PC-3 (cell line): ENCODE results near the gene KIAA0513. TPM values are rescaled to one million over a fixed set of nuclear protein-coding genes. Genes with fewer than 3 reads are reported as not detected.

ENCODE experiments used
- ATAC-seq: fragments of 200-7000 bp; cut with Tn5 transposase; 2 replicates; pipeline ENCODE4 v1.9.1; 2020; ENCODE audit warnings: mild to moderate bottlenecking, moderate library complexity
- BruUV-seq: library from RNA; stranded (reverse); fragments of 400-500 nt; replicated peaks from 2 replicates; lab custom pipeline; 2021; lab: Mats Ljungman, UMichigan
- CTCF ChIA-PET: fragments of 300-600 bp; sonication (Branson Sonifier 250); formaldehyde crosslinking; loops from one replicate; lab custom pipeline; 2022; ENCODE audit warnings: antibody characterized with exemption; lab: Charles Lee
- POLR2A ChIA-PET: fragments of 300-600 bp; sonication (Branson Sonifier 250); formaldehyde crosslinking; loops from one replicate; lab custom pipeline; 2022; ENCODE audit warnings: antibody characterized with exemption; ENCODE audit not compliant: unreplicated experiment; lab: Charles Lee
- DNase-seq: peaks from one replicate; pipeline ENCODE4 v3.0.0-alpha.2; 2015
- H2AFZ ChIP-seq: fragments of 300-600 bp; sonication (generic); 2 replicates; pipeline ENCODE4 v1.6.0; 2016; ENCODE audit warnings: antibody characterized with exemption, low read length
- H3F3A ChIP-seq: fragments of 300-600 bp; sonication (generic); one replicate; pipeline ENCODE4 v1.6.0; 2017; ENCODE audit warnings: antibody characterized with exemption, low read length, control low read depth, mild to moderate bottlenecking; ENCODE audit not compliant: unreplicated experiment
- H3K27ac ChIP-seq: fragments of 300-600 bp; sonication (generic); 2 replicates; pipeline ENCODE4 v1.5.1; 2016; ENCODE audit warnings: mild to moderate bottlenecking, low read length
- H3K27me3 ChIP-seq: fragments of 300-600 bp; sonication (generic); 2 replicates; pipeline ENCODE4 v1.6.1; 2016; ENCODE audit warnings: low read length, mixed read lengths
- H3K36me3 ChIP-seq: fragments of 300-600 bp; sonication (generic); 2 replicates; pipeline ENCODE4 v1.6.1; 2016; ENCODE audit warnings: low read depth, mixed run types, low read length, mixed read lengths
- H3K4me1 ChIP-seq: fragments of 300-600 bp; sonication (generic); 2 replicates; pipeline ENCODE4 v1.5.1; 2016; ENCODE audit warnings: low read length; ENCODE audit not compliant: insufficient read depth
- H3K4me2 ChIP-seq: fragments of 300-600 bp; sonication (generic); 2 replicates; pipeline ENCODE4 v1.6.0; 2016; ENCODE audit warnings: low read length
- H3K4me3 ChIP-seq: fragments of 300-600 bp; sonication (generic); 2 replicates; pipeline ENCODE4 v1.5.1; 2016; ENCODE audit warnings: mild to moderate bottlenecking, low read length, mixed read lengths
- H3K79me2 ChIP-seq: fragments of 300-600 bp; sonication (generic); 2 replicates; pipeline ENCODE4 v1.6.1; 2017; ENCODE audit warnings: low read length, mixed read lengths
- H3K9ac ChIP-seq: fragments of 300-600 bp; sonication (generic); 2 replicates; pipeline ENCODE4 v1.6.0; 2016; ENCODE audit warnings: mild to moderate bottlenecking, low read length
- H3K9me2 ChIP-seq: fragments of 300-600 bp; sonication (generic); replicated peaks from 2 replicates; pipeline ENCODE4 v1.6.1; 2016; ENCODE audit warnings: mixed run types, low read length, mixed read lengths
- H3K9me3 ChIP-seq: fragments of 300-600 bp; sonication (generic); 2 replicates; pipeline ENCODE4 v1.6.1; 2016; ENCODE audit warnings: low read length, mixed read lengths
- H4K20me1 ChIP-seq: fragments of 300-600 bp; sonication (generic); 2 replicates; pipeline ENCODE4 v1.6.1; 2016; ENCODE audit warnings: low read length, mixed read lengths
- EZH2 ChIP-seq: fragments of 300-600 bp; sonication (generic); IDR thresholded peaks from one replicate; pipeline ENCODE4 v1.6.1; 2017; ENCODE audit warnings: antibody characterized with exemption, mild to moderate bottlenecking, low read length; ENCODE audit not compliant: unreplicated experiment
- EZH2phosphoT487 ChIP-seq: fragments of 300-600 bp; sonication (generic); IDR thresholded peaks from 2 replicates; pipeline ENCODE4 v1.6.1; 2018; ENCODE audit warnings: mild to moderate bottlenecking, antibody characterized with exemption, low read length, borderline replicate concordance
- intact Hi-C: fragments of 100-400 bp; cut with micrococcal nuclease; formaldehyde crosslinking; loops from 2 replicates; pipeline ENCODE4 v1.9.0; 2023
- total RNA-seq: library from RNA; depleted of rRNA; stranded (reverse); fragments of >200 nt; gene quantifications from 2 replicates; pipeline ENCODE4 v1.2.3, GENCODE V29; 2014
- TF ChIP-seq, protein P1 (sequence below): fragments of 300-600 bp; sonication (generic); conservative IDR thresholded peaks from 2 replicates; pipeline ENCODE4 v1.5.1; 2017; ENCODE audit warnings: antibody characterized with exemption, low read depth, mild to moderate bottlenecking, low read length

Gene KIAA0513
- total RNA-seq, 1 experiment from 2014 or later = 7.8 TPM

DNA sequence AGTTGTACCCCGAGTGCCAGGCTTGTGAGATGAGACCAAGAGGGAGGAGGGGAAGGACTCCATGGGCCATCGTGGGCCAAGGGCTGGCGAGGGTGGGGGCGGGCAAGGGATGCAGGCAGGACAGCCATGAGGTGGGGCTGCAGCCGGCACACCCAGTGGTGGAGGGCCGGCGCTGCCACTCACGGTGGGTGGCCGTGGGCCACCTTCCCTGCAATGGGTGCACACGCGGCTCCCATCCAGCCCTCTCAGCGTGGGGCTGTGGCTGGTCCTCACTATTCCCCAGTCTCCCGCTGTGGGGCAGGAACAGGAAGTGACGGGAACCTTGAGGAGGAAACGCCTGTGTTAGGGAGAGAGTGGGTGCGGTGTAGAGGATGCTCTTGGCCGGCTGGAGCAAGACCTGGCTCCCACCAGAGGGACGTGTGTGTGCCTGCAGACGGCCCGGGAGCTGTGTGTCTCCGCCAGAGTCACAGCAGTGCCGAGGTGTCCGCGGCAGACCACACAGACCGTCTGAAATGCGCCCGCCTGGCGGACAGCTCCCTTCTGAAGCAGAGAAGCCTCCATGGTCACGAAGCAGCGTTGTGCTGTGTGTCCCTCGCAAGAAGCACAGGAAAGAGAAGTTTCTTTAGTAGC is 61.1 kb downstream of the KIAA0513 start:
- Histone ChIP-seq H3K4me3 (no peak overlapping the region), H4K20me1 (no peaks in the 10 kb centered on the region), H3K9ac (no peak overlapping the region), H3K4me2 (no peak overlapping the region), H3K4me1 (no peaks in the 10 kb centered on the region), H3K27me3 (no peaks in the 10 kb centered on the region), H3K27ac (no peak overlapping the region), H3K79me2 (no peaks in the 10 kb centered on the region), H3K9me2 (no peaks in the 10 kb centered on the region), H2AFZ (no peak overlapping the region), H3K36me3 (no peaks in the 10 kb centered on the region), H3F3A (no peaks in the 10 kb centered on the region), H3K9me3 (no peaks in the 10 kb centered on the region)
- no TSS peak for BruUV-seq
- intact Hi-C loops = loop anchor here (5.0 to 10.0 kb wide), 2 partner anchors 76 to 94 kb away; partner anchors contain the start of gene ZDHHC7
- POLR2A ChIA-PET = no interaction called here
- TF ChIP-seq EZH2phosphoT487 (no peak), EZH2 (no peak)
- TF ChIP-seq, protein P1, sequence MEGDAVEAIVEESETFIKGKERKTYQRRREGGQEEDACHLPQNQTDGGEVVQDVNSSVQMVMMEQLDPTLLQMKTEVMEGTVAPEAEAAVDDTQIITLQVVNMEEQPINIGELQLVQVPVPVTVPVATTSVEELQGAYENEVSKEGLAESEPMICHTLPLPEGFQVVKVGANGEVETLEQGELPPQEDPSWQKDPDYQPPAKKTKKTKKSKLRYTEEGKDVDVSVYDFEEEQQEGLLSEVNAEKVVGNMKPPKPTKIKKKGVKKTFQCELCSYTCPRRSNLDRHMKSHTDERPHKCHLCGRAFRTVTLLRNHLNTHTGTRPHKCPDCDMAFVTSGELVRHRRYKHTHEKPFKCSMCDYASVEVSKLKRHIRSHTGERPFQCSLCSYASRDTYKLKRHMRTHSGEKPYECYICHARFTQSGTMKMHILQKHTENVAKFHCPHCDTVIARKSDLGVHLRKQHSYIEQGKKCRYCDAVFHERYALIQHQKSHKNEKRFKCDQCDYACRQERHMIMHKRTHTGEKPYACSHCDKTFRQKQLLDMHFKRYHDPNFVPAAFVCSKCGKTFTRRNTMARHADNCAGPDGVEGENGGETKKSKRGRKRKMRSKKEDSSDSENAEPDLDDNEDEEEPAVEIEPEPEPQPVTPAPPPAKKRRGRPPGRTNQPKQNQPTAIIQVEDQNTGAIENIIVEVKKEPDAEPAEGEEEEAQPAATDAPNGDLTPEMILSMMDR = no peak
- CTCF ChIA-PET = no interaction called here
- ATAC-seq (no peak), DNase-seq (no peak)

DNA sequence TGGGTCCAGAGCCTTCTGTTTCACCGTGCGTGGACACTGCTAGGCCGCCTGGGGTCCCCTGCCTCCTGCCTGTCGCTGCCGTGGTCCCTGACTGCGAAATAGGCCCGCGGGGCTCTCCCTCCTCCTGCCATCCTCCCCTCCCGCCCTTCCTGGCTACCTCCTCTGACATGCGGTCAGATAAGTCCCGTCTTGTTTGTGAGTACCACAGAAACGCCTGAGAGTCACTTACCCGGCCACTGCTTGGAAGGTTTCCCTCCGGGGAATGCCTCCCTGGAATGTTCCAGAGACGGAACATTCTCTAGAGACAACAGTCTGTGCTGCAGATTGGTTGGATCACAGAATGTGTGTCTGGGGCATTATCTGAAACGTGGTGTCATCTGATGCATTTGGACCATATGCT is 61.9 kb downstream of the KIAA0513 start:
- intact Hi-C loops = loop anchor here (5.0 to 10.0 kb wide), 2 partner anchors 77 to 95 kb away; partner anchors contain the start of gene ZDHHC7
- Histone ChIP-seq H3F3A (no peaks in the 10 kb centered on the region), H3K27me3 (no peaks in the 10 kb centered on the region), H3K4me2 (no peak overlapping the region), H3K4me3 (no peak overlapping the region), H3K9me3 (no peaks in the 10 kb centered on the region), H3K9ac (no peak overlapping the region), H3K36me3 (no peaks in the 10 kb centered on the region), H3K27ac (no peak overlapping the region), H3K79me2 (no peaks in the 10 kb centered on the region), H3K4me1 (no peaks in the 10 kb centered on the region), H3K9me2 (no peaks in the 10 kb centered on the region), H4K20me1 (no peaks in the 10 kb centered on the region), H2AFZ (no peak overlapping the region)
- CTCF ChIA-PET = no interaction called here
- POLR2A ChIA-PET = no interaction called here
- TF ChIP-seq, protein P1 = no peak
- TF ChIP-seq EZH2 (no peak), EZH2phosphoT487 (no peak)
- no TSS peak for BruUV-seq
- no peak for DNase-seq
- no peak for ATAC-seq

DNA sequence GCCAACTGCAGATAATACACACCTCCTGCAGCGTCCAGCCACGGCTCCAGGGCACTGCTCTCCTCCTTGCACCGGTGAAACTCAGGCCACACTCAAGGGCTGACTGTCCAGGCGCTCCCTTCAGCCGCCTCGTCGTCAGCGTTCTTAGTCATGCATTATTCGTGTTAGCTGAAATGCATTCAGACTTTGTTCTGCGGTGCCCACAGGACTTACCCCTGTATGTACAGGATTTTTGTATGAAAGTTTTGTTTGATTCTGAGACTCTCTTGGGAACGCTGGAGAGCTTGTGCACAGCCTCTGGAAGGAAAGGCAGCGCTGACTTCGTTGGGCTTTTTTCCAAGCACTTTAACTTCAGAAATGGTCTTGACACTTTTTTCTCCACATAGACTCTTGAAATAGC is 62.6 kb downstream of the KIAA0513 start:
- Histone ChIP-seq H3K9ac (no peak overlapping the region), H3K36me3 (no peaks in the 10 kb centered on the region), H3K79me2 (no peaks in the 10 kb centered on the region), H3K27me3 (no peaks in the 10 kb centered on the region), H3K4me2 (no peak overlapping the region), H2AFZ (no peak overlapping the region), H3K9me3 (no peaks in the 10 kb centered on the region), H4K20me1 (no peaks in the 10 kb centered on the region), H3K9me2 (no peaks in the 10 kb centered on the region), H3K4me1 (no peaks in the 10 kb centered on the region), H3K4me3 (no peak overlapping the region), H3F3A (no peaks in the 10 kb centered on the region), H3K27ac (no peak overlapping the region)
- no TSS peak for BruUV-seq
- TF ChIP-seq EZH2phosphoT487 (no peak), EZH2 (no peak)
- TF ChIP-seq, protein P1 = no peak
- ChIA-PET CTCF (no interaction called here), POLR2A (no interaction called here)
- intact Hi-C loops = no loop called here
- no peak for DNase-seq
- no peak for ATAC-seq
